GM21723 (cell line): ENCODE data around the gene APH1B.
"Not testable (repeated sequence)": the region's sequence is repeated elsewhere in the genome, so short reads cannot be mapped to it uniquely, and the experiment has no call there.

Source experiments
- ATAC-seq: cut with Tn5 transposase; IDR thresholded peaks from one replicate; pipeline ENCODE4 v1.9.1; 2021; ENCODE audit warnings: mild to moderate bottlenecking, moderate library complexity; ENCODE audit not compliant: unreplicated experiment

Gene APH1B

GRCh38 chr15:63277038-63277892, at the start of gene APH1B:
APH1B (plus strand) TSS chr15:63277605; CDS start chr15:63277624, 19 bp downstream.
- peak; percentile 61 for ATAC-seq

- no peak for ATAC-seq
These were observed 49.7 kb upstream of the APH1B start for GRCh38 chr15:63227689-63228088.

- no peak for ATAC-seq
These were observed 46.2 kb upstream of the APH1B start for GRCh38 chr15:63231206-63231605.

- no peak for ATAC-seq
These were observed 45.7 kb upstream of the APH1B start for GRCh38 chr15:63231706-63232105.

GRCh38 chr15:63232405-63232804, 45.0 kb upstream of the APH1B start:
- no peak for ATAC-seq

- ATAC-seq = no peak
These were observed 44.5 kb upstream of the APH1B start for GRCh38 chr15:63232943-63233342.

- ATAC-seq = no peak
These were observed 43.6 kb upstream of the APH1B start for GRCh38 chr15:63233667-63234423.

- ATAC-seq = no peak
These were observed 42.9 kb upstream of the APH1B start for GRCh38 chr15:63234451-63234870.

GRCh38 chr15:63236272-63236671, 41.1 kb upstream of the APH1B start:
- ATAC-seq = no peak

GRCh38 chr15:63237086-63237485, 40.3 kb upstream of the APH1B start:
- ATAC-seq = not testable (repeated sequence)

- ATAC-seq = no peak
These were observed 39.2 kb upstream of the APH1B start for GRCh38 chr15:63238171-63238570.

GRCh38 chr15:63238796-63239195, 38.6 kb upstream of the APH1B start:
- no peak for ATAC-seq

- ATAC-seq = no peak
These were observed 37.3 kb upstream of the APH1B start for GRCh38 chr15:63240109-63240508.

- ATAC-seq = no peak
These were observed 36.1 kb upstream of the APH1B start for GRCh38 chr15:63241316-63241715.

- no peak for ATAC-seq
These were observed 34.3 kb upstream of the APH1B start for GRCh38 chr15:63243101-63243500.

GRCh38 chr15:63243776-63244175, 33.6 kb upstream of the APH1B start:
- no peak for ATAC-seq

GRCh38 chr15:63244399-63244798, 33.0 kb upstream of the APH1B start:
- ATAC-seq = no peak

- ATAC-seq = no peak
These were observed 32.3 kb upstream of the APH1B start for GRCh38 chr15:63244976-63245645.

- ATAC-seq = no peak
These were observed 30.5 kb upstream of the APH1B start for GRCh38 chr15:63246691-63247469.

GRCh38 chr15:63250312-63250965, 27.0 kb upstream of the APH1B start:
- no peak for ATAC-seq
